GM04503 (cell line): Measurements from ENCODE around the gene DYNC1LI2.

Source experiments
- DNase-seq: peaks from one replicate; pipeline ENCODE4 v3.0.0-alpha.2; 2012; ENCODE audit warnings: low read depth

DYNC1LI2 gene

GRCh38 chr16:66740010-66740409, 11.4 kb downstream of the DYNC1LI2 start:
- no peak for DNase-seq

- no peak for DNase-seq
Observed at GRCh38 chr16:66735891-66736290, 15.5 kb downstream of the DYNC1LI2 start.

- DNase-seq, result no peak
Observed at GRCh38 chr16:66731101-66731500, 20.3 kb downstream of the DYNC1LI2 start.

- no peak for DNase-seq
Observed at GRCh38 chr16:66728804-66729203, 22.6 kb downstream of the DYNC1LI2 start.

GRCh38 chr16:66728117-66728787, 23.2 kb downstream of the DYNC1LI2 start:
- no peak for DNase-seq

GRCh38 chr16:66720766-66721165, 30.6 kb downstream of the DYNC1LI2 start:
- no peak for DNase-seq

- no peak for DNase-seq
Observed at GRCh38 chr16:66719246-66719645, 32.2 kb downstream of the DYNC1LI2 start.

- no peak for DNase-seq
Observed at GRCh38 chr16:66717776-66718175, 33.6 kb downstream of the DYNC1LI2 start.

GRCh38 chr16:66717112-66717675, 34.2 kb downstream of the DYNC1LI2 start:
- no peak for DNase-seq

- no peak for DNase-seq
Observed at GRCh38 chr16:66714654-66715307, 36.6 kb downstream of the DYNC1LI2 start.

- DNase-seq, result no peak
Observed at GRCh38 chr16:66714062-66714461, 37.3 kb downstream of the DYNC1LI2 start.

GRCh38 chr16:66713076-66713475, 38.3 kb downstream of the DYNC1LI2 start:
- no peak for DNase-seq

- no peak for DNase-seq
Observed at GRCh38 chr16:66712512-66712911, 38.9 kb downstream of the DYNC1LI2 start.

GRCh38 chr16:66711581-66711980, 39.8 kb downstream of the DYNC1LI2 start:
- DNase-seq, result no peak

- no peak for DNase-seq
Observed at GRCh38 chr16:66706506-66706880, 44.9 kb downstream of the DYNC1LI2 start.

GRCh38 chr16:66705790-66706505, 45.5 kb downstream of the DYNC1LI2 start:
- no peak for DNase-seq

- DNase-seq, result no peak
Observed at GRCh38 chr16:66703406-66704215, 47.8 kb downstream of the DYNC1LI2 start.

GRCh38 chr16:66701516-66701915, 49.9 kb downstream of the DYNC1LI2 start:
- DNase-seq, result no peak

GRCh38 chr16:66701026-66701425, 50.4 kb downstream of the DYNC1LI2 start:
- no peak for DNase-seq

- no peak for DNase-seq
Observed at GRCh38 chr16:66699898-66700297, 51.5 kb downstream of the DYNC1LI2 start.

GRCh38 chr16:66698046-66698445, 53.4 kb downstream of the DYNC1LI2 start:
- no peak for DNase-seq
